Large intestine (tissue), 3 donors: ENCODE measurements around the gene ATF6. TPM values are rescaled to one million over a fixed set of nuclear protein-coding genes. Genes with fewer than 3 reads are reported as not detected.

Experiments
- DNase-seq, 2 donors: peaks; one replicate each; pipeline versions ENCODE4 v3.0.0 to v3.0.0-alpha.2; 2013
- H3K27ac ChIP-seq: one replicate; pipeline ENCODE4 v1.5.1; 2013; ENCODE audit warnings: low read length
- H3K27me3 ChIP-seq: 2 replicates; pipeline ENCODE4 v1.6.1; 2013; ENCODE audit warnings: low read length; ENCODE audit not compliant: control insufficient read depth, insufficient read depth
- H3K36me3 ChIP-seq: 2 replicates; pipeline ENCODE4 v1.6.1; 2013; ENCODE audit warnings: low read length; ENCODE audit not compliant: control insufficient read depth, insufficient read depth
- H3K4me1 ChIP-seq: one replicate; pipeline ENCODE4 v1.6.1; 2013; ENCODE audit warnings: low read length; ENCODE audit not compliant: control insufficient read depth, insufficient read depth
- H3K4me3 ChIP-seq: one replicate; pipeline ENCODE4 v1.5.1; 2013; ENCODE audit warnings: low read length
- H3K9me3 ChIP-seq: one replicate; pipeline ENCODE4 v1.6.1; 2013; ENCODE audit warnings: mild to moderate bottlenecking, low read depth, low read length, moderate library complexity; ENCODE audit not compliant: control insufficient read depth
- WGBS: methylation state at CpG from one replicate; pipeline ENCODE4 v1.1.5; 2013; ENCODE audit warnings: low lambda C conversion rate; ENCODE audit not compliant: insufficient coverage; 5-methylcytosine and 5-hydroxymethylcytosine counted together
- polyA plus RNA-seq: library from polyadenylated mRNA; unstranded; fragments of 120-200 nt; gene quantifications from one replicate; pipeline ENCODE4 v1.2.1, GENCODE V29; 2013

The ATF6 gene
- polyA plus RNA-seq, 1 donor = 19.6 TPM

DNA sequence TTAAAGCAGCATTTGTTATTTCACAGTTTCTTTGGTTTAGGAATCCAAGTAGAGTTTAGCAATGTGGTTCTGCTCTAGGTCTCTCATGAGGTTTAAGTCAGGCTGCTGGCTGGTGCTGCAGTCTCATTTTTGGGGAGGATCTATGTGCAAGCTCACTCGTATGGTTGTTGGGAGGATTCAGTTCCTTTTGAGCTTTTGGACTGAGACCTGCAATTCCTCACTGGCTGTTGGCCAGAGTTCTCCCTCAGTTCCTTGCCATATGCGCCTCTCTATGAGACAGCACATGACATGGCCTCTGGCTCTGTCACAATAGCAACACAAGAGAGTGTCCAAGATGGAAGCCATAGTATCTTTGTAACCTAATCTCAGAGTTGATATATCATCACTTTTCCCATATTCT, 166.5 kb downstream of the ATF6 start:
- no peaks in the 10 kb centered on the region for H3K27me3 ChIP-seq
- whole genome bisulfite sequencing = 60% methylated on average over 1 of the region's 2 CpGs
- no peaks in the 10 kb centered on the region for H3K4me1 ChIP-seq
- H3K27ac ChIP-seq = no peak overlapping the region
- H3K36me3 ChIP-seq = peaks cover 2% of the 10 kb centered on the region
- no peaks in the 10 kb centered on the region for H3K9me3 ChIP-seq
- H3K4me3 ChIP-seq = no peak overlapping the region
- DNase-seq = no peak

DNA sequence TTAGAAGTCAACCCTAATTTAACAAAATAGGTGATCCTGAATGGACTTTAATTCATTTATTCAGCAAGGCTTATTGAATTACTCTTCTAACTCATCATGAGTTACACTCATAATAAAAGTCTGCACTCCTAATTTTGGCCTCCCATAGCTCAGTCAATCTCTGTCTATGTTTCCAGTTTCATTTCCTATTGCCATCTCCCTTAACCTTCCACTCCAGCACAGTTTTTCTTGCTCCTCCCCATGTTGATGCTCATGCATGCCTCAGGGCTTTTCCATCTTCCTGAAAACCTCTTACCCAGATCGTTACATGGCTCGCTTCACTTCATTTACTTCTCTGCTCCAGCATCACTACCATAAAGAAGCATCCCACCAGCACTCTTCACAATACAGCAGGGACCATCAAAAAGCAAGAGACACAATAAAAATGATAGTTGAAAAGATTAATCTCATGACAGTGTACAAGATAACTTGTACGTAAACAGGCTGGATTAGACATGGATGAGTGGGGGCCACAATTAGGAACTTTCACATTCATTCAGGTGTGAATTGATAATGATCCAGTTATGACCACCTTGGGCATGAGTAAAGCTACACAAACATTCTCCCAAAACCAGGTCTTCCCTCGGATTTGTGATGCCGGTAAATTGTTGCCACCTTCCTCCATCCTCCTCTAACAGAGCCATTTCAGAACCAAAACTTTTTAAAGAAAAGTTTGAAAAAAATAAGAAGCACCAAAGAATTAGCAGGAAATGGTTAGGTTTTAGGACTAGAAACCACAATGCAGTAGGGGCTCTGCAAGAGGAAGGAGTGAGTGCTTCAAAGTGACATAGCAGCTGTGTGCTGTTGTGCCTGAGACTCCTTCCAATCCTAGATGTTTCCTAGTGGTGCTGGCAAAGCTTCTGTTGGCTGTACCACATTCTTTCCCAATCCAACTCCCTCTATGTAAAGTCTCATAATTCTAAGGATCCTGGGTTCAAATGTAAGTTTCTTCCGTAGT, 167.8 kb downstream of the ATF6 start:
- Histone ChIP-seq H3K36me3 (peaks cover 2% of the 10 kb centered on the region), H3K4me3 (no peak overlapping the region), H3K27ac (no peak overlapping the region), H3K4me1 (no peaks in the 10 kb centered on the region), H3K27me3 (no peaks in the 10 kb centered on the region), H3K9me3 (no peaks in the 10 kb centered on the region)
- WGBS = 100% methylated on average over 1 of the region's 6 CpGs
- no peak for DNase-seq

DNA sequence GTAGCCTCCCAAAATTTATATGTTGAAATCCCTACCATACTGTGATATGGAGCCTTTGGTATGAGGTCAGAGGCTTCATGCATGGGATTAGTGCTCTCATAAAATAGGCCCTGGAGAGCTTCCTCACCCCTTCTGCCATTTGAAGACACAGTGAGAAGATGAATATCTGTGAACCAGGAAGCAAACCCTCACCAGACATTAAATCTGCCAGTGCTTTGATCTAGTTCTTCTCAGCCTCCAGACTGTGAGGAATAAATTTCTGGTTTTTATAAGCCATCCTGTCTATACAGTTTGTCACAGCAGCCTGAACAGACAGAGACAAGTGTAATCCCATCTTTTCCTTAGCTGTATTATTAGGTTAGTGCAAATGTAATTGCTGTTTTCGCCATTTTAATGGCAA, 169.1 kb downstream of the ATF6 start:
- Histone ChIP-seq H3K36me3 (peaks cover 2% of the 10 kb centered on the region), H3K27ac (no peak overlapping the region), H3K4me1 (no peaks in the 10 kb centered on the region), H3K4me3 (no peak overlapping the region), H3K9me3 (no peaks in the 10 kb centered on the region), H3K27me3 (no peaks in the 10 kb centered on the region)
- 100% methylated on average over 1 of the region's 1 CpG for WGBS
- no peak for DNase-seq

DNA sequence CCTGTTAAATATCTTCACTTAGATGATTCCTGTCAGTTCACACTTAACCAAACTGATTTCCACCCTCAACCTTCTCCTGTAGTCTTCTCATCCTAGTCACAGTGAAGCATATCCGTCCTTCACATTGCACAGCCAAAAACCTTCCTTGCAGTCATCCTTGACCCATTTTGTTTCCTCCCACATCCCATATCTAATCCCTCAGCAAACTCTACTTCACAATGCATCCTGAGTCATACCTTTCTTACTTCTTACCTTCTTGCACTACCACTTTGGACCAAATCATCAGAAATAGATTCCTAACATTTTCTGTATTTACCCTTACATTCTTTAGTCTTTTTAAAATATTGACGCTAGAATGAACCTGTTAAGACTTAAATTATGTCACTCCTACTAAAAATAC, 170.7 kb downstream of the ATF6 start:
- 100% methylated on average over 1 of the region's 2 CpGs for WGBS
- no peaks in the 10 kb centered on the region for H3K27me3 ChIP-seq
- peaks cover 2% of the 10 kb centered on the region for H3K36me3 ChIP-seq
- no peaks in the 10 kb centered on the region for H3K9me3 ChIP-seq
- DNase-seq = no peak
- no peaks in the 10 kb centered on the region for H3K4me1 ChIP-seq
- no peak overlapping the region for H3K27ac ChIP-seq
- no peak overlapping the region for H3K4me3 ChIP-seq

GRCh38 chr1:161940866-161941591, 174.9 kb downstream of the ATF6 start:
- Histone ChIP-seq H3K4me1 (no peaks in the 10 kb centered on the region), H3K4me3 (no peak overlapping the region), H3K27me3 (no peaks in the 10 kb centered on the region), H3K9me3 (no peaks in the 10 kb centered on the region), H3K36me3 (peaks cover 5% of the 10 kb centered on the region), H3K27ac (no peak overlapping the region)
- WGBS = 100% methylated on average over 1 of the region's 3 CpGs
- DNase-seq = no peak

DNA sequence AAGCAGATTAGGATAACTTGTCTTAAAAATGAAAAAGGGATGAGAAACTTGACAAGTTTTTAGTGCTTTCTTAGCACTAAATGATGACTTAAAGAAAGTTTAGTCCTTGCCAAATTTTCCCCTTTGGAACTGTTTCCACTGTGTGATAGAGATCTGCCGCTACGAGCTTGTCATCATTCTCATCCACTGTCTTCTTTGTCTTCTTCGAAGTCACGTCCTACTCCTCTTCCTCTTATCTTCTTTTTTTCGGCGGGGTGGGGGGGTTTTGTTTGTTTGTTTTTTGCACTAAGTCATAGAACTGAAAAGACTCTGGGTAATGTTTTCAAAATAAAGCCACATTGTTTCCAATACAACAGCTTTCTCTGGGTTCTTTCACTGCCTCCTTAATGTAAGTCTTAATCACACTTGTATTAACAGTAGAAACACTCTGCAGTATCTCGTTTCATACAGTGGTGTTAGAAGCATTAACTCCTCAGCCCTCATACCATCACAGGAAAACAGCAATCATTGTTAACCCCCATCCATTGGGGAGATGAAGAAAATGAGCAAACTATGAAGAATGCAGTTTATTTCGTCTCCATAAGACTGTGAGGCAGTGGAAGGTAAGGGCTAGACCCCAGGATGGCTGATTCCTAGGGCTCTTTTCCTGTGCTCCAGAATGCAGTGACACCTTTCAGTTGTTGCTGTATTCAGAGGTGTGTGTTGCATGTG, 175.8 kb downstream of the ATF6 start:
- no peak overlapping the region for H3K4me3 ChIP-seq
- no peak for DNase-seq
- H3K27me3 ChIP-seq = no peaks in the 10 kb centered on the region
- peaks cover 3% of the 10 kb centered on the region for H3K36me3 ChIP-seq
- 86% methylated on average over 6 of the region's 8 CpGs for WGBS
- no peak overlapping the region for H3K27ac ChIP-seq
- H3K4me1 ChIP-seq = no peaks in the 10 kb centered on the region
- H3K9me3 ChIP-seq = no peaks in the 10 kb centered on the region

DNA sequence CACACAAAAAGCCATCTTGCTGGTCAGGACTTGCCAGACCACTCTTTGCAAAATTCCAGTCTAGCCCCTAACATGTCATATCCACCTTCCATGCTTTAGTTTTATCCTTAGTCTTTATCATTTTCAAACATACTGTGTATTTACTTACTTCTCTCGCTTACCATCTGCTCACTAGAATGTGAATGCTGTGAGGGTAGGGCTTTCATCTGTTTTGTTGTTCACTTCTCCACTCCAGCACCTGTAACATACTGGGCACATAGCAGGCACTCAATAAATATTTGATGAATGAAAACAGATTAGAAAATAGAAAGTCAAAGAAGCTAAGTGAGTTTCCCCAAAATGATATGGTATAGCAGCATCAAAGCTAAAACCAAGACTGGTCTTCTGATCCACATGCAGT, 177.6 kb downstream of the ATF6 start:
- Histone ChIP-seq H3K4me3 (no peak overlapping the region), H3K27me3 (no peaks in the 10 kb centered on the region), H3K27ac (no peak overlapping the region), H3K9me3 (no peaks in the 10 kb centered on the region), H3K36me3 (peaks cover 3% of the 10 kb centered on the region), H3K4me1 (no peaks in the 10 kb centered on the region)
- WGBS = 60% methylated on average over 1 of the region's 1 CpG
- peak in 1 of 2 donors; percentile 17 for DNase-seq

DNA sequence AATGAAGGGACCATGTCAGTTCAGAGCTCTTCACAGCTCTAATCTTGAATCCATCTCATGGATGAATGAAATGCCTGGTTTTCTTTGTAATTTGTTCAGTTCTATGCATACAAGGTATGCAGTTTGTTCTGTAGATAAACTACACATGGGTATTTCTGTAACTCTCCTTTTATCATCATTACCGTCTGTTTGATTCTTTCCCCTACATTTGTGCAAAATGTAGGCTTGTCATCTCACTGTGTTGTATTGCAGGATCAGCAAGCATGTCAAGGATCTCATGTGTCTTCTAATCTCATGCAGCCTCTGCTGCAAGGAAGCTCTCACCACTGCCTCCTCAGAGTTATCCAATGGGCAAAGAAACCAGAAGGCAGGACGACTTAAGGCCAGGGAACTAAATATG, 178.3 kb downstream of the ATF6 start:
- Histone ChIP-seq H3K9me3 (no peaks in the 10 kb centered on the region), H3K4me1 (no peaks in the 10 kb centered on the region), H3K4me3 (no peak overlapping the region), H3K27me3 (no peaks in the 10 kb centered on the region), H3K27ac (no peak overlapping the region), H3K36me3 (peaks cover 3% of the 10 kb centered on the region)
- no CpG with 5 or more reads among the region's 2 CpGs for WGBS
- DNase-seq = no peak

- Histone ChIP-seq H3K9me3 (no peaks in the 10 kb centered on the region), H3K27ac (no peak overlapping the region), H3K27me3 (no peaks in the 10 kb centered on the region), H3K4me3 (no peak overlapping the region), H3K4me1 (no peaks in the 10 kb centered on the region), H3K36me3 (peaks cover 3% of the 10 kb centered on the region)
- WGBS = no CpG with 5 or more reads among the region's 3 CpGs
- DNase-seq = no peak
Observed at GRCh38 chr1:161945306-161946060, 179.4 kb downstream of the ATF6 start.
